SK-N-SH treated with all-trans-retinoic acid at 6 μM for 48 hours (cell line): ENCODE results near the gene RNF43.

ENCODE experiments used
- ATAC-seq: fragments of 200-7000 bp; cut with Tn5 transposase; 3 replicates; pipeline ENCODE4 v1.9.1; 2020; ENCODE audit warnings: mild to moderate bottlenecking, moderate library complexity
- BACH2 ChIP-seq: fragments of 250-450 bp; sonication (Bioruptor Pico); IDR thresholded peaks from 2 replicates; pipeline ENCODE4 v1.9.0; 2021; ENCODE audit warnings: mild to moderate bottlenecking, borderline replicate concordance
- CSDC2 ChIP-seq: fragments of 250-450 bp; sonication (Bioruptor Pico); IDR thresholded peaks from 2 replicates; pipeline ENCODE4 v1.5.0; 2020; ENCODE audit warnings: mild to moderate bottlenecking, moderate library complexity
- ESRRG ChIP-seq: fragments of 250-450 bp; sonication (Bioruptor Pico); IDR thresholded peaks from 2 replicates; pipeline ENCODE4 v1.6.1; 2021; ENCODE audit warnings: mild to moderate bottlenecking
- OSR1 ChIP-seq: fragments of 250-450 bp; sonication (Bioruptor Pico); IDR thresholded peaks from 2 replicates; pipeline ENCODE4 v1.8.0; 2022; ENCODE audit warnings: moderate library complexity, mild to moderate bottlenecking, inconsistent platforms
- PPARA ChIP-seq: fragments of 250-450 bp; sonication (Bioruptor Pico); IDR thresholded peaks from 2 replicates; pipeline ENCODE4 v1.5.0; 2020; ENCODE audit warnings: mild to moderate bottlenecking, borderline replicate concordance
- RARB ChIP-seq: fragments of 250-450 bp; sonication (Bioruptor Pico); IDR thresholded peaks from 2 replicates; pipeline ENCODE4 v1.8.0; 2021; ENCODE audit warnings: mild to moderate bottlenecking, moderate library complexity
- SNAI2 ChIP-seq: fragments of 250-450 bp; sonication (Bioruptor Pico); IDR thresholded peaks from 2 replicates; pipeline ENCODE4 v1.5.0; 2020; ENCODE audit warnings: mild to moderate bottlenecking, moderate library complexity
- TCF4 ChIP-seq: fragments of 250-450 bp; sonication (Bioruptor Pico); IDR thresholded peaks from 2 replicates; pipeline ENCODE4 v1.8.0; 2021; ENCODE audit warnings: mild to moderate bottlenecking, moderate library complexity, borderline replicate concordance
- TOX ChIP-seq: fragments of 250-450 bp; sonication (Bioruptor Pico); IDR thresholded peaks from 2 replicates; pipeline ENCODE4 v1.8.0; 2021; ENCODE audit warnings: mild to moderate bottlenecking, moderate library complexity, borderline replicate concordance
- ZFP3 ChIP-seq: fragments of 250-450 bp; sonication (Bioruptor Pico); IDR thresholded peaks from 2 replicates; pipeline ENCODE4 v1.5.0; 2020; ENCODE audit warnings: mild to moderate bottlenecking, moderate library complexity
- ZFP30 ChIP-seq: fragments of 450-650 bp; formaldehyde crosslinking; IDR thresholded peaks from 2 replicates; pipeline ENCODE4 v1.5.0; 2022; ENCODE audit warnings: mild to moderate bottlenecking, moderate library complexity
- ZNF565 ChIP-seq: fragments of 450-650 bp; formaldehyde crosslinking; conservative IDR thresholded peaks from 2 replicates; pipeline ENCODE4 v1.5.0; 2020; ENCODE audit warnings: low read depth, mild to moderate bottlenecking, moderate library complexity
- ZNF70 ChIP-seq: fragments of 450-650 bp; formaldehyde crosslinking; IDR thresholded peaks from 2 replicates; pipeline ENCODE4 v1.5.0; 2020; ENCODE audit warnings: mild to moderate bottlenecking, moderate library complexity
- ZNF8 ChIP-seq: fragments of 450-650 bp; formaldehyde crosslinking; IDR thresholded peaks from 2 replicates; pipeline ENCODE4 v1.5.0; 2020; ENCODE audit warnings: mild to moderate bottlenecking, moderate library complexity
- TF ChIP-seq, protein P1 (sequence below): fragments of 250-450 bp; sonication (Bioruptor Pico); IDR thresholded peaks from 2 replicates; pipeline ENCODE4 v1.8.0; 2020; ENCODE audit warnings: mild to moderate bottlenecking, moderate library complexity, borderline replicate concordance
- TF ChIP-seq, protein P2 (sequence below): fragments of 250-450 bp; sonication (Bioruptor Pico); IDR thresholded peaks from 2 replicates; pipeline ENCODE4 v1.5.0; 2020; ENCODE audit warnings: mild to moderate bottlenecking, moderate library complexity
- TF ChIP-seq, protein P3 (sequence below): fragments of 250-450 bp; sonication (Bioruptor Pico); IDR thresholded peaks from 2 replicates; pipeline ENCODE4 v1.5.1; 2021; ENCODE audit warnings: mild to moderate bottlenecking, moderate library complexity
- TF ChIP-seq, protein P4 (sequence below): fragments of 250-450 bp; sonication (Bioruptor Pico); IDR thresholded peaks from 2 replicates; pipeline ENCODE4 v1.5.1; 2020; ENCODE audit warnings: low read depth, mild to moderate bottlenecking, moderate library complexity

Gene RNF43

DNA sequence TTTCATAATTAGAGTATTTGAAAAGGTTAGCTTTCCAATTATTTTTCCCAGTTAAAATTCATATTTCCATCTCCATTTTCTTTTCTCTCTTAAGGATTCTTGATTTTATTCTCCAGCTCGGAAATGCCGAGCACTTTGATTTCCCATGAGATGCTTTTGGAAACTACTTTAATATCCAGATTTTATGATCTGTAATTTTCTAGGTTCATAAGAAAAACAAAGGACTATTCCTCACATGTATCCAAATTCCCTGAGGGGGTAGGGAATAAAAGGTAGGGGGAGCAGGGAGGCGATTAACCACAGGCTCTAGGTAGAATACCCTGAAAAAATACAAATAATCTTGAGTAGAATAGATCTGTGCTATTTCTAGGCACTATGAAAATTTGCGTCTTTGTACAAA, 938 bp downstream of the RNF43 start:
- no peak for ATAC-seq
- TF ChIP-seq TCF4 (CRISPR knock-in tag) (no peak), TOX (CRISPR knock-in tag) (no peak), ESRRG (CRISPR knock-in tag) (no peak), ZNF565 (CRISPR knock-in tag) (no peak), SNAI2 (no peak), ZNF8 (CRISPR knock-in tag) (no peak), BACH2 (no peak), RARB (CRISPR knock-in tag) (no peak), PPARA (CRISPR knock-in tag) (no peak), ZNF70 (CRISPR knock-in tag) (no peak), OSR1 (CRISPR knock-in tag) (no peak), CSDC2 (CRISPR knock-in tag) (no peak)
- TF ChIP-seq, protein P1, sequence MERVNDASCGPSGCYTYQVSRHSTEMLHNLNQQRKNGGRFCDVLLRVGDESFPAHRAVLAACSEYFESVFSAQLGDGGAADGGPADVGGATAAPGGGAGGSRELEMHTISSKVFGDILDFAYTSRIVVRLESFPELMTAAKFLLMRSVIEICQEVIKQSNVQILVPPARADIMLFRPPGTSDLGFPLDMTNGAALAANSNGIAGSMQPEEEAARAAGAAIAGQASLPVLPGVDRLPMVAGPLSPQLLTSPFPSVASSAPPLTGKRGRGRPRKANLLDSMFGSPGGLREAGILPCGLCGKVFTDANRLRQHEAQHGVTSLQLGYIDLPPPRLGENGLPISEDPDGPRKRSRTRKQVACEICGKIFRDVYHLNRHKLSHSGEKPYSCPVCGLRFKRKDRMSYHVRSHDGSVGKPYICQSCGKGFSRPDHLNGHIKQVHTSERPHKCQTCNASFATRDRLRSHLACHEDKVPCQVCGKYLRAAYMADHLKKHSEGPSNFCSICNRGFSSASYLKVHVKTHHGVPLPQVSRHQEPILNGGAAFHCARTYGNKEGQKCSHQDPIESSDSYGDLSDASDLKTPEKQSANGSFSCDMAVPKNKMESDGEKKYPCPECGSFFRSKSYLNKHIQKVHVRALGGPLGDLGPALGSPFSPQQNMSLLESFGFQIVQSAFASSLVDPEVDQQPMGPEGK (CRISPR knock-in tag): no peak
- TF ChIP-seq, protein P2, sequence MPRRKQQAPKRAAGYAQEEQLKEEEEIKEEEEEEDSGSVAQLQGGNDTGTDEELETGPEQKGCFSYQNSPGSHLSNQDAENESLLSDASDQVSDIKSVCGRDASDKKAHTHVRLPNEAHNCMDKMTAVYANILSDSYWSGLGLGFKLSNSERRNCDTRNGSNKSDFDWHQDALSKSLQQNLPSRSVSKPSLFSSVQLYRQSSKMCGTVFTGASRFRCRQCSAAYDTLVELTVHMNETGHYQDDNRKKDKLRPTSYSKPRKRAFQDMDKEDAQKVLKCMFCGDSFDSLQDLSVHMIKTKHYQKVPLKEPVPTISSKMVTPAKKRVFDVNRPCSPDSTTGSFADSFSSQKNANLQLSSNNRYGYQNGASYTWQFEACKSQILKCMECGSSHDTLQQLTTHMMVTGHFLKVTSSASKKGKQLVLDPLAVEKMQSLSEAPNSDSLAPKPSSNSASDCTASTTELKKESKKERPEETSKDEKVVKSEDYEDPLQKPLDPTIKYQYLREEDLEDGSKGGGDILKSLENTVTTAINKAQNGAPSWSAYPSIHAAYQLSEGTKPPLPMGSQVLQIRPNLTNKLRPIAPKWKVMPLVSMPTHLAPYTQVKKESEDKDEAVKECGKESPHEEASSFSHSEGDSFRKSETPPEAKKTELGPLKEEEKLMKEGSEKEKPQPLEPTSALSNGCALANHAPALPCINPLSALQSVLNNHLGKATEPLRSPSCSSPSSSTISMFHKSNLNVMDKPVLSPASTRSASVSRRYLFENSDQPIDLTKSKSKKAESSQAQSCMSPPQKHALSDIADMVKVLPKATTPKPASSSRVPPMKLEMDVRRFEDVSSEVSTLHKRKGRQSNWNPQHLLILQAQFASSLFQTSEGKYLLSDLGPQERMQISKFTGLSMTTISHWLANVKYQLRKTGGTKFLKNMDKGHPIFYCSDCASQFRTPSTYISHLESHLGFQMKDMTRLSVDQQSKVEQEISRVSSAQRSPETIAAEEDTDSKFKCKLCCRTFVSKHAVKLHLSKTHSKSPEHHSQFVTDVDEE (CRISPR knock-in tag): no peak
- TF ChIP-seq, protein P3, sequence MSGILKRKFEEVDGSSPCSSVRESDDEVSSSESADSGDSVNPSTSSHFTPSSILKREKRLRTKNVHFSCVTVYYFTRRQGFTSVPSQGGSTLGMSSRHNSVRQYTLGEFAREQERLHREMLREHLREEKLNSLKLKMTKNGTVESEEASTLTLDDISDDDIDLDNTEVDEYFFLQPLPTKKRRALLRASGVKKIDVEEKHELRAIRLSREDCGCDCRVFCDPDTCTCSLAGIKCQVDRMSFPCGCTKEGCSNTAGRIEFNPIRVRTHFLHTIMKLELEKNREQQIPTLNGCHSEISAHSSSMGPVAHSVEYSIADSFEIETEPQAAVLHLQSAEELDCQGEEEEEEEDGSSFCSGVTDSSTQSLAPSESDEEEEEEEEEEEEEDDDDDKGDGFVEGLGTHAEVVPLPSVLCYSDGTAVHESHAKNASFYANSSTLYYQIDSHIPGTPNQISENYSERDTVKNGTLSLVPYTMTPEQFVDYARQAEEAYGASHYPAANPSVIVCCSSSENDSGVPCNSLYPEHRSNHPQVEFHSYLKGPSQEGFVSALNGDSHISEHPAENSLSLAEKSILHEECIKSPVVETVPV (CRISPR knock-in tag): no peak

DNA sequence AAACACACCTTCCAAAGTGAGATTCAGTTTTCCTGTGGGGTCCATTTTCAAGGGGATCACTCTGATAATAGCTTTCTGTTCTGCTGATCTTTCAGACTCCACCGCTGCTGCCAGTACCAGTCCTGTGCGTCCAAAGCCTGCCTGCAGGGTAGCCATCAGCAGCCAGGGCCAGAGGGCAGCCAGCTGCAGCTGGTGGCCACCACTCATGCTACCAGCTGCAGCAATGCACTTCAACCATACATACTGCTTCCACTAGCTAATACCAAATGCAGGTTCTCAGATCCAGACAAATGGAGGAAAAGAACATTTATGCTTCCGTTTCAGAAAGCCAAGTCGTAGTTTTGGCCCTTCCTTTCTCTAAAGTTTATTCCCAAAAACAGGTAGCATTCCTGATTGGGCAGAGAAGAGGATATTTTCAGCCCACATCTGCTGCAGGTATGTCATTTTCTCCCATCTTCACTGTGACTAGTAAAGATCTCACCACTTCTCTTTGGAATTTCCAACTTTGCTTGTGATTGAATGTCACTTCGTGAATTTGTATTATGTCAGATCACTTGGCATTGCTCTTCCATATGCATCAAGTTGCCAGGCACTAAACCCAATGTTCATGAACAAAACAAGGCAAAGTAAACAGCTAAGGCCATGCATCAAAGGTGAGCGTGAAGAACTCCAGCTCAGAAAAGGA, 1.8 kb downstream of the RNF43 start:
- no peak for TF ChIP-seq OSR1 (CRISPR knock-in tag)
- no peak for TF ChIP-seq PPARA (CRISPR knock-in tag)
- no peak for TF ChIP-seq ESRRG (CRISPR knock-in tag)
- TF ChIP-seq, protein P2 (CRISPR knock-in tag): no peak
- no peak for ATAC-seq

DNA sequence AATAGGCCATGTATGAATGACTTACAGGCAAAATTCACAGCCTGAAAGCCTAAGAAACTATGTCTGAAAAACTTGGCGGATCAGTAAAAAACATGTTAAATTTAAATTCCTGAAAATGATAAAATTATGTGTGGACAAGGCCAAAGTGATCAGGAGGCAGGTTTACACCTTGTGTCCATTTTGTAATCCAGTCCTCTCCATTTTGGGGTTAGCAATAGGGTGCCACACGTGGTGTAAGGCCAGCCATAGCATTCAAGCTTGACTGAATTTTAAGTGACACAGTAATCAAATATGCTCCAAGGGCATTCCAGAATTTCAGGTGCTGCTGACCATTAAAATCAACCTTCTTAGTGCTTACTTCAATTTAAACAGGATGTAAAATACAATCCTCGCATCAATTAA, 2.7 kb downstream of the RNF43 start:
- no peak for ATAC-seq
- TF ChIP-seq ZFP30 (no peak), CSDC2 (CRISPR knock-in tag) (no peak), BACH2 (no peak), ZNF70 (CRISPR knock-in tag) (no peak), ZFP3 (CRISPR knock-in tag) (no peak), OSR1 (CRISPR knock-in tag) (no peak)
- TF ChIP-seq, protein P4, sequence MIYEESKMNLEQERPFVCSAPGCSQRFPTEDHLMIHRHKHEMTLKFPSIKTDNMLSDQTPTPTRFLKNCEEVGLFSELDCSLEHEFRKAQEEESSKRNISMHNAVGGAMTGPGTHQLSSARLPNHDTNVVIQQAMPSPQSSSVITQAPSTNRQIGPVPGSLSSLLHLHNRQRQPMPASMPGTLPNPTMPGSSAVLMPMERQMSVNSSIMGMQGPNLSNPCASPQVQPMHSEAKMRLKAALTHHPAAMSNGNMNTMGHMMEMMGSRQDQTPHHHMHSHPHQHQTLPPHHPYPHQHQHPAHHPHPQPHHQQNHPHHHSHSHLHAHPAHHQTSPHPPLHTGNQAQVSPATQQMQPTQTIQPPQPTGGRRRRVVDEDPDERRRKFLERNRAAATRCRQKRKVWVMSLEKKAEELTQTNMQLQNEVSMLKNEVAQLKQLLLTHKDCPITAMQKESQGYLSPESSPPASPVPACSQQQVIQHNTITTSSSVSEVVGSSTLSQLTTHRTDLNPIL (CRISPR knock-in tag): no peak
- TF ChIP-seq, protein P2 (CRISPR knock-in tag): no peak
